ENCODE results near the gene SLAMF1.
"Not testable (repeated sequence)": the region's sequence is repeated elsewhere in the genome, so short reads cannot be mapped to it uniquely, and the experiment has no call there.

SLAMF1 gene

GRCh38 chr1:160646711-160647328 lies at the start of gene SLAMF1:
TSS of gene SLAMF1 (minus strand) at chr1:160647044. CDS start at chr1:160646945, 99 bp downstream.
- no peak for DNase-seq (ENCODE audit: low read depth in 2 of 2)

- not testable (repeated sequence) for DNase-seq (ENCODE audit: low read depth in 2 of 2)
Observed at GRCh38 chr1:160692390-160692789, 45.5 kb upstream of the SLAMF1 start.

- no peak for DNase-seq (ENCODE audit: low read depth in 2 of 2)
Observed at GRCh38 chr1:160685266-160685665, 38.4 kb upstream of the SLAMF1 start.

GRCh38 chr1:160682983-160683865 lies 36.4 kb upstream of the SLAMF1 start:
- no peak for DNase-seq (ENCODE audit: low read depth in 2 of 2)

GRCh38 chr1:160681891-160682140 lies 35.0 kb upstream of the SLAMF1 start:
- no peak for DNase-seq (ENCODE audit: low read depth in 2 of 2)

- DNase-seq (ENCODE audit: low read depth in 2 of 2), result peak; percentile 70 to 72
Observed at GRCh38 chr1:160681066-160681890, 34.4 kb upstream of the SLAMF1 start.

GRCh38 chr1:160680399-160680798 lies 33.6 kb upstream of the SLAMF1 start:
- no peak for DNase-seq (ENCODE audit: low read depth in 2 of 2)

GRCh38 chr1:160679893-160680292 lies 33.0 kb upstream of the SLAMF1 start:
- DNase-seq (ENCODE audit: low read depth in 2 of 2), result no peak

GRCh38 chr1:160676869-160677597 lies 30.2 kb upstream of the SLAMF1 start:
- DNase-seq (ENCODE audit: low read depth in 2 of 2), result no peak

- DNase-seq (ENCODE audit: low read depth in 2 of 2), result peak; percentile 55 to 59
Observed at GRCh38 chr1:160675641-160676410, 29.0 kb upstream of the SLAMF1 start.

GRCh38 chr1:160674415-160674814 lies 27.6 kb upstream of the SLAMF1 start:
- DNase-seq (ENCODE audit: low read depth in 2 of 2), result no peak

GRCh38 chr1:160672789-160673695 lies 26.2 kb upstream of the SLAMF1 start:
- no peak for DNase-seq (ENCODE audit: low read depth in 2 of 2)

- no peak for DNase-seq (ENCODE audit: low read depth in 2 of 2)
Observed at GRCh38 chr1:160671603-160672517, 25.0 kb upstream of the SLAMF1 start.

GRCh38 chr1:160670701-160671100 lies 23.9 kb upstream of the SLAMF1 start:
- no peak for DNase-seq (ENCODE audit: low read depth in 2 of 2)

GRCh38 chr1:160669802-160670201 lies 23.0 kb upstream of the SLAMF1 start:
- DNase-seq (ENCODE audit: low read depth in 2 of 2), result no peak

GRCh38 chr1:160669276-160669675 lies 22.4 kb upstream of the SLAMF1 start:
- DNase-seq (ENCODE audit: low read depth in 2 of 2), result no peak

- DNase-seq (ENCODE audit: low read depth in 2 of 2), result no peak
Observed at GRCh38 chr1:160667896-160668295, 21.1 kb upstream of the SLAMF1 start.

GRCh38 chr1:160666079-160666442 lies 19.2 kb upstream of the SLAMF1 start:
- DNase-seq (ENCODE audit: low read depth in 2 of 2), result no peak

Data from stimulated activated CD8-positive, alpha-beta memory T cell treated with anti-CD3 and anti-CD28 coated beads, Interleukin-2, amount 100 ng/mL, for 1 hour (primary cell).